GM19023 (cell line): ENCODE data around the gene RPS27A.
"Not testable (repeated sequence)": the region's sequence is repeated elsewhere in the genome, so short reads cannot be mapped to it uniquely, and the experiment has no call there.

Source experiments
- ATAC-seq: cut with Tn5 transposase; IDR thresholded peaks from one replicate; pipeline ENCODE4 v1.9.1; 2021; ENCODE audit warnings: mild to moderate bottlenecking, moderate library complexity; ENCODE audit not compliant: unreplicated experiment

Gene RPS27A

DNA sequence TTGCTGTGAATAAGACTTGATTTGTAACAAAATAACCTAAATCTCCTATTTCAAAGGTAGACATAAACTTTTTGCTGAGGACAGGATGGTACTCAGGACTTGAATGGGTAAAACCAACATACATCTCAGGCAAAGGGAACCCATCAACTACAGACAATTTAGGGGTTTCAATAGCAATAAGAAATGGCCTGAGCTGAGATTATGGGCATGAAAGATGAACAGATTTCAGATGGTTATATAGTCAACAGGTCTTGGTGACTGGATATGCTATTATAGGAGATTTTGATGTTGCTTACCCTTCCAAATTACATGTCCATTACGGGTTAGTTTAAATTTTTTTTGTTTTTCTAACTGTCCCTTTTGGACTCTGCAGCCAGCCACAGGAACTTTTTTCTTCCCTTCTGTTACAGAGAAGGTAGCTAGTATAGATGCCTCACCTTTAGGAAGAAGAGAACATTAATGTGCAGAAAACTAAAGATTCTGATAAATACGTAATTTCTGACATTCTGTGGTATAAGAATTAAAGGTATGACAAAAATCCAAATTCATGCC lies 4.6 kb downstream of the RPS27A start:
- no peak for ATAC-seq

DNA sequence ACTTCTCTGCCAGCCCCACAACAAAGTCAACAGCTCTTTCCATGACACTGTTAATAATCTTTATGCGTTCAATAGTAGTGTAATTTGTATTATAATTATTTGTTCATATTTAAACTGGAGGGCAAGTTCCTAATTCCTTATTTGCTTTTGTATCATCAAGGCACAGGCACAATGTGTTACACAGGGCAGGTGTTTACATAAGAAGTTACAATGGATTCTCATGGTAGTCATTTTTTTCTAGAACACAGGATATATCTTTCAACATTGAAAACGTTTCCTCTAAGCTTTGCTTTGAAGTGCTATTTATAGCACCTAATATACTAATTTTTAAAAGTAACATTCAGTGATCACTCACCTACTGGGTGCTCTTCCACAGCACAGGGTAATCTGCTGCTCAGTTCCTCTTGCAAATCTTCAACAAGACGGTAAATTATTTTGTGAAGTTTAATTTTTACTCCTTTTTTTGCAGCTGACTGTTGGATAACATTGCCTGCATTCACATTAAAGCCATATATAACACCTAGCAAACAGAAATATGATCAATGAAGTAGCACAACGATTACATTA lies 7.3 kb downstream of the RPS27A start:
- ATAC-seq = no peak

DNA sequence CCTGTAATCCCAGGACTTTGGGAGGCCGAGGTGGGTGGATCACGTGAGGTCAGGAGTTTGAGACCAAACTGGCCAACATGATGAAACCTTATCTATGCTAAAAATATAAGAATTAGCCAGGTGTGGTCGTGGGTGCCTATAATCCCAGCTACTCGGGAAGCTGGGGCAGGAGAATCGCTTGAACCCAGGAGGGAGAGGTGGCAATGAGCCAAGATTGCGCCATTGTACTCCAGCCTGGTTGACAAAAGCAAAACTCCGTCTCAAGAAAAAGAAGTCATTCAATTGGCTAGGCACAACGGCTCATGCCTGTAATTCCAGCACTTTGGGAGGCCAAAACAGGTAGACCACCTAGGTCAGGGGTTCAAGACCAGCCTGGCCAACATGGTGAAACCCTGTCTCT lies 9.1 kb downstream of the RPS27A start:
- ATAC-seq = not testable (repeated sequence)

GRCh38 chr2:55242617-55243016 lies 10.1 kb downstream of the RPS27A start:
- no peak for ATAC-seq

DNA sequence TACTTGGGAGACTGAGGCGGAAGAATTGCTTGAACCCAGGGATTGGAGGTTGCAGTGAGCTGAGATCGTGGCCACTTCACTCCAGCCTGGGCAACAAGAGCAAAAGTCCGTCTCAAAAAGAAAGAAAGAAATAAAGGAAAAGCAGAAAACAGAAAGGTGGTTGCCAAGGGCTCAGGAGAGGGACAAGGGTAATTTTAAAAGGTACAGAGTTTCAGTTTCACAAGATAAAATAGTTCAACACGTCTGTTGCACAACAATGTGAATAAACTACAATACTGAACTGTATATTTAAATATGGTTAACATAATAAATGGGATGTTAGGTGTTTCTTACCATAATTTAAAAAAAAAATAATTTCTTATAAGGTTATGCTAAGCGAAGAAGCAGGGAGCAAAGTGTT lies 12.9 kb downstream of the RPS27A start:
- ATAC-seq = no peak

- ATAC-seq = no peak
These were observed 14.5 kb downstream of the RPS27A start for GRCh38 chr2:55247025-55247424.

- ATAC-seq = no peak
These were observed 20.3 kb downstream of the RPS27A start for GRCh38 chr2:55252832-55253231.

DNA sequence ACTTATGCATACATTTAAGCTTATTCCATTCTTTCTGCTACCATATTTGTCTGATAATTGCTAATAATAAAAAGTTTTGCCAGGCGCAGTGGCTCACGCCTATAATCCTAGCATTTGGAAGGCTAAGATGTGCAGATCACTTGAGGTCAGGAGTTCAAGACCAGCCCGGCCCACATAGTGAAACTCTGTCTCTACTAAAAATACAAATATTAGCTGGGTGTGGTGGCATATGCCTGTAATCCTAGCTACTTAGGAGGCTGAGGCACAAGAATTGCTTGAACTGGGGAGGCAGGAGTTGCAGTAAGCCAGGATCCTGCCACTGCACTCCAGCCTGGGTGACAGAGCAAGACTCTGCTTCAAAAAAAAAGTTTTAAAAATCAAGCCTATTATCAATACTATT lies 27.1 kb downstream of the RPS27A start:
- not testable (repeated sequence) for ATAC-seq

- ATAC-seq = no peak
These were observed 35.9 kb downstream of the RPS27A start for GRCh38 chr2:55268288-55268906.

GRCh38 chr2:55268907-55269644 lies 36.6 kb downstream of the RPS27A start, which contains the start of gene MTIF2:
MTIF2 (minus strand) TSS chr2:55269231; CDS start chr2:55263858, 5,373 bp downstream.
- peak; percentile 99 for ATAC-seq

GRCh38 chr2:55269645-55269990 lies 37.1 kb downstream of the RPS27A start:
- no peak for ATAC-seq

DNA sequence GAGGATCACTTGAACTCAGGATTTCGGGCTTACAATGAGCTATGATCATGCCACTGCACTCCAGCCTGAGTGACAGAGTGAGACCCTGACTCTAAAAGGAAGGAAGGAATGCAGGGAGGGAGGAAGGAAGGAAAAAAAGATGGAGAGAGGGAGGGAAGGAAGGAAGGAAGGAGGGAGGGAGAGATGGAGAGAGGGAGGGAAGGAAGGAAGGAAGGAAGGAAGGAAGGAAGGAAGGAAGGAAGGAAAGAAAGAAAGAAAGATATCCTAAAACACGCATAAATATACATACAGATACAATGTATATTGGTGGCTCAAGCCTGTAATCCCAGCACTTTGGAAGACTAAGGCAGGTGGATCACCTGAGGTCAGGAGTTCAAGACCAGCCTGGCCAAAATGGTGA lies 41.9 kb downstream of the RPS27A start:
- ATAC-seq = not testable (repeated sequence)

DNA sequence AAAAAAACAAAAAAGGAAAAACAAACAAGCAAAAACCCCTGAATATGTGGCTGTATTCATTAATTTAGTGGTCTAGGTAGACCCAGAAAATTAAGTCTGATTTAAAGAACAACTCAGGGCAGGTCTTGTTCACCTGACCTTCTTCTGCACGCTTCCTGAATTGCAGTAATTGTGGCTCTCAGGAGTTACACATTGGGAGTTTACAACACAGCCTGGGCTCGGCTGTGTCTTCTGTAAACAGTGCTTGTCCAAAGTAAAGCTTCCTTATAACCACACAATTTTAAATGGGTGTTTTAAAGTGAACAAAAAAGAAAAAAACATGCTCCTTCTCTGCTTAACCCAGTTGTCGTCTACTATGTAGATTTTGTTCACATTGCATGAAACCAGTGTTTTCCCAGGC lies 44.8 kb downstream of the RPS27A start:
- ATAC-seq = no peak

DNA sequence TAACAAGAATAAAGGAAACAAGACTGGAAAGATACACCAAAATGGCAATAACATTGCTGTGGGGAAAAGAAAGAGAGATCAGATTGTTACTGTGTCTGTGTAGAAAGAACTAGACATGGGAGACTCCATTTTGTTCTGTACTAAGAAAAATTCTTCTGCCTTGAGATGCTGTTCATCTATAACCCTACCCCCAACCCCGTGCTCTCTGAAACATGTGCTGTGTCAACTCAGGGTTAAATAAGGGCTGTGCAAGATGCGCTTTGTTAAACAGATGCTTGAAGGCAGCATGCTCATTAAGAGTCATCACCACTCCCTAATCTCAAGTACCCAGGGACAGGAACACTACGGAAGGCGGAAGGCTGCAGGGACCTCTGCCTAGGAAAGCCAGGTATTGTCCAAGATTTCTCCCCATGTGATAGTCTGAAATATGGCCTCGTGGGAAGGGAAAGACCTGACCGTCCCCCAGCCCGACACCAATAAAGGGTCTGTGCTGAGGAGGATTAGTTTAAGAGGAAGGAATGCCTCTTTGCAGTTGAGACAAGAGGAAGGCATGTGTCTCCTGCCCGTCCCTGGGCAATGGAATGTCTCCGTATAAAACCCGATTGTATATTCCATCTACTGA lies 46.8 kb downstream of the RPS27A start:
- ATAC-seq = not testable (repeated sequence)

- not testable (repeated sequence) for ATAC-seq
These were observed 47.5 kb downstream of the RPS27A start for GRCh38 chr2:55279859-55280424.

DNA sequence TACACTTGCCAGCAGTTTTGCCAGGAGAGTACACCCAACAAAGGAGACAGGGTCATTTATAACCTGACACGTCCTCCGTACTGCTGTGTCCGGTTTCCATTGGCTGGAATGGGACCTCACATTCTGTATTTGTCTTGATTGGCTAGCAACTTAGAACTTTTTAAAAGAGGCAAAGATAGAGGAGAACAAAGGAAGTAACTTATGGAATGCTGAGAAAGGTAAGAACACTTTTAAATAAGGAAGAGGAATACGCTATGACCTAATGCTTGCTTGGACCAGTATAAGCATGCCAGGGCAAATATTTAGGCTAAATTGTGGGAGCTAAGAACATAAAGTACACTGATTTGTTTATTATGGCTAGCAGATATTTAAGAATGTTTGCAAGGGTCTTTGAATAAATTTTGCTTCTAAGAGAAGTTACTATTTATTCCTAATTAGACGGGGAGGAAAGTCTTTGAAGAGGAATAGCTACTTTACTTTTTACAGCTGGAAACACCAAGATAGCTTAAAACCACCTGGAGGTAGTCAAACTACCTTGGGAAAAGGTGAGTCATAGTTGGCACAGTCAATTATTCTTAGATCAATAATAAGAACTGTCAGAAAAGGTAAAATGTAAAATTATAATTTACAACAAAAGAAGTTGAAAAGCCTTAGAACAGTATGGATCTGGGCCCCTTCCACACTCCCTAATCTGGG lies 48.5 kb downstream of the RPS27A start:
- ATAC-seq = not testable (repeated sequence)

DNA sequence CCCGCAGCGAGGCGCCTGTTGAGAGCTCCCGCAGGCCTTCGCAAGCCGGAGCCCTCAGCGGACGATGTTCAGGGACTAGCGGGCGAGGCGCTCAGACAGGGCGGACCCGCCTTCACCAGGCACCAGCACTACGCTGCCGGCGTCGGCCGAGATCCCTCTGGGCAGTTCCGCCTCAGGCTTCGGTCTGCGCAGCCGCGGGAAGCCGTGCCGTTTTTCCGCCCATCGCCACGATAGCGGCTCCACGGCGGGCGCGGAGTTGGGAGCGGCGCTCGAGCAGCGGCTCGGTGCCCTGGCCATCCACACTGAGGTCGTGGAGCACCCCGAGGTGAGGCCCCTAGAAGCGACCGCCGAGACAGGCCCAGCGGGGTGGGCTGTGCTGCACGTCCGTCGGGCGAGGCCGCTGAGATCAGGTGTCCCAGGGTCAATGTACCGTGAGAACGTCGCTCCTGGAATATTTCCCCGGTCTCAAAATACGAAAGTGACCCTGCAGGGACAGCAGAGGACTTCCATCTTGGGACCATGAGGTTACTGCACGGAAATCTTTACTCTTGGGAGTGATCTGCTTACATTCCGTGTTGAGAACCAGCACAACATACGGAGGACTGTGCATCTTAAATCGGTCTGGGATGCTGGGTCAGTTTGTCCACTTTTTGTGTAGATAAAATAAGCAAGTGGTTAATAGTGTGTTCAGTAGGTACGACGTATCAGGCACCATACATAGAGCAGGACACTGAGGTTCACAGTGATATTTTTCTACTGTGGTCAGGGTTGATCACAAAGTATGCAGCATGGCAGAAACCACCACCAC lies 49.8 kb downstream of the RPS27A start:
- peak; percentile 99 for ATAC-seq

DNA sequence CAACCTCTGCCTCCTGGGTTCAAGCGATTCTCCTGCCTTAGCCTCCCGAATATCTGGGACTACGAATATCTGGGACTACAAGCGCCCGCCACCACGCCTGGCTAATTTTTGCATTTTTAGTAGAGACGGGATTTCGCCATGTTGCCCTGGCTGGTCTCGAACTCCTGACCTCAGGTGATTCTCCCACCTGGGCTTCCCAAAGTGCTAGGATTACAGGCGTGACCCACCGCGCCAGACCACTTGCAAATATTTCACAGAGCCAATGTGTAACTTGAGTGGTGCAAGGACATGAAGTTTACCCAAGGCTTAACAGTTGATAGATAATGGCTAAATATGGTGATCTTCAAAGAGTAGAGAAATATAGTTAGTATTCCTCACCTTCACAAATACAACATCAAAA lies 50.6 kb downstream of the RPS27A start:
- no peak for ATAC-seq
